Measurements from ENCODE around the gene GULP1. TPM values are rescaled to one million over a fixed set of nuclear protein-coding genes. Genes with fewer than 3 reads are reported as not detected.
"Not testable (repeated sequence)": the region's sequence is repeated elsewhere in the genome, so short reads cannot be mapped to it uniquely, and the experiment has no call there.

The GULP1 gene
- total RNA-seq, 1 experiment from 2014 or later, result 18.5 TPM

- peak; percentile 54 for DNase-seq (ENCODE audit: low read depth)
These were observed 232.9 kb downstream of the GULP1 start for GRCh38 chr2:188524519-188525113.

DNA sequence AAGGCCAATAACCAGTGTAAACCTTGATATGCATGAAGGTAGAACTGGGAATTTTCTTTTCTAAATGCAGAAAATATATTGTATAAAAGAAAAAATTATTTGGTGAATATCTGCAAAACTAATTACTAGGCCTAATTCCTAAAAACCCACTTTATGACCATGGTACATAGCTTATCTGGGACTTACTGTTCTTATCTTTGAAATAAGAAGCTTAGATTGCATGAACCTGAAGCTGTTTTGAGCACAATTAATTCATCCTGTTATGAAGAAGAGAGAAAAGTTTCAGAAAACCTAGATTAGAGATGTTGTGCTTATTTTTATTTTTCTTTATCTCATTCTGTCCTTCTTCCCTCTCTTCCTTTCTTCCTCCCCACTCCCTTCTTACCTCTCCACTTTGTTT lies 235.0 kb downstream of the GULP1 start:
- DNase-seq (ENCODE audit: low read depth), result no peak

DNA sequence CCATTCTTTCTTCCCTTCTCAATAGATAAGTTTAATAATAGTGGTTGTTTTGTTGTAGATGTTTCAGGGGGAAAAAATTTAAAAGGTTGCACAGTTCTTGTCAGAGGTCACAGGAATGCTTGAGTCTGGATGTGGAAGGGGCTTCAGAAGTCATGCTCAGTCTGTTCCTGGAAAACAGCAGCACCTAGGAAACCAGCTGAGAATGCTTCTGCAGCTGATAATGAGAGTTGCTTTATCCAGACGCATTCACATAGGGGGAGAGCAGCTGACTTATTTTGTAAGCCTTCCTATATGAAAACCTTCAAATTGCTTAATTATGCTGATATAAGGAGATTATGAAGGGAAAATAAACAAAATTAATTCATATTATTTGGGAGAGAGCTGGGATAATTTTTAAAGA lies 235.5 kb downstream of the GULP1 start:
- no peak for DNase-seq (ENCODE audit: low read depth)

DNA sequence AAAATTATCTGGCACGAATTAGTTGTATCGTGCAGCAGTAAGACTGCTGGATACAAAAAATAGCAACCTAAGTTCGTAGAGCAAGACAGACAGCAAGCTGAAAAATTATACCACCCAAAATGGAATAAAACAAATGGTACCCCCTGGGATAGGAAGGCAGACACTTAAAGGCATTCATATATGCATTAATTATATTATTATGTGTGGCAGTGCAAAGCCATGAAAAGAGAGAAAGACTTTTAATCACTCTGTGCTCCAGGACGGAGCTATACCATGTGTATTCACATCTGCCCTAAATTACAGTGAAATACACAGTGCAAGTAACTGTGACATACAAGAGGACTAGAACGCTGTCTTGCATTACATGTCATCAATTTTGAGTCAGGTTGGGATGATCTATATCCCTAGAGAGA lies 235.9 kb downstream of the GULP1 start:
- DNase-seq (ENCODE audit: low read depth), result no peak

GRCh38 chr2:188529710-188530109 lies 238.0 kb downstream of the GULP1 start:
- no peak for DNase-seq (ENCODE audit: low read depth)

GRCh38 chr2:188534875-188535274 lies 243.2 kb downstream of the GULP1 start:
- no peak for DNase-seq (ENCODE audit: low read depth)

GRCh38 chr2:188551671-188552070 lies 260.0 kb downstream of the GULP1 start:
- no peak for DNase-seq (ENCODE audit: low read depth)

GRCh38 chr2:188557081-188557480 lies 265.4 kb downstream of the GULP1 start:
- DNase-seq (ENCODE audit: low read depth), result no peak

- DNase-seq (ENCODE audit: low read depth), result not testable (repeated sequence)
These were observed 267.8 kb downstream of the GULP1 start for GRCh38 chr2:188559455-188559854.

DNA sequence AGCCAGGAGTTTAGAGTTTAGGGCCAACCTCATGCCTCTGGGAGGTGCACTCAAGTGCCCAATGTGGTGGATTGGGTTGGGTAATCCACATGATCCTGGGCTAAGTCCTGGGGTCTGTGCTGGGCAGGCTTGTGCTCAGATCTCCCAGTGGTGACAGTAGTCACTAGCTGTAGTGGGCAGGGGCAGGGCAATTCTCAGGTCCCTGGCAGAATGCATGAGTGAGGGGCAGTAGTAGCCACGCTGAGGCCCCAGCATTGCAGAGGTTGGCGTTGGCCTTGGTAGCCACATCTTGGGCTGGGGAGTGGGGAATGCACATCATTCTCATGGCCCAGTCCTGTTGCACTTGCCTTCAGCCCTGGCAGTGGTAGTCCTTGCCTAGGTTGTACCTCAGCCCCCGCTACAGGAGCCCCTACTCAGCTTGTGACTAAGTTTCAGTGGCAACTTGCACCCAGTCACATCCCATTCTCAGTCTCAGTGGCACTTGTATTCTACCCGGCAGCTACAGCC lies 269.9 kb downstream of the GULP1 start:
- no peak for DNase-seq (ENCODE audit: low read depth)

DNA sequence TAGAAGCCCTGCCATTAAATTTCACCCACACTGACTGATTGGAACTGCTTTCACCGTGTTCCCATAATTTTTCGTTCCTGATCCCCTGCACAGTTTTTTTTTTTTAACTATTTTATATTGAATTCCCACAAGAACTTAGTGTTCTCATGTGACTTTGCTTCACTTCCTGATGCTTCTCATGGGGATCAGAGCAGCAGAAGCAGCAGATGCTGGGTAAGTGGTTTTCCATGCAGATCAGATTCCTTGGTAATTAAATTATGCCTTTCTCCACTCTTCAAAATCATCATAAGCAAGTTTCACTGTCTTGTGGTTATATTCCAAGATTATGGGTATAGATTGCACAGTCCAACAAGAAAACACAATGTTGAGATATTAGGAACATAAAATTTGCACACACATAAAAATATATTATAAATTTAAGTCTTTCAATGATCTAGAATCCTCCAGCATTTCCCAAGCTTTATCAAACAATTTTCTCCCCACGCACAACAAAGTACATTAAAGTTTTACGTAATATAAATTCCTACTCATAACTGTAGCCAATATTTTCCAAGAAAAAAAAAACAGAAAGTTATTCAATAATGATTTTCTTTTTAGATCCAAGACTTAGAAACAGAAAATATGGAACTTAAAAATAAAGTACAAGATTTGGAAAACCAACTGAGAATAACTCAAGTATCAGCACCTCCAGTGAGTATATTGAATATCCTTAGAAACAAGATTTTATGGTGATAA lies 277.9 kb downstream of the GULP1 start:
- DNase-seq (ENCODE audit: low read depth), result no peak

GRCh38 chr2:188570370-188570769 lies 278.7 kb downstream of the GULP1 start:
- DNase-seq (ENCODE audit: low read depth), result no peak

DNA sequence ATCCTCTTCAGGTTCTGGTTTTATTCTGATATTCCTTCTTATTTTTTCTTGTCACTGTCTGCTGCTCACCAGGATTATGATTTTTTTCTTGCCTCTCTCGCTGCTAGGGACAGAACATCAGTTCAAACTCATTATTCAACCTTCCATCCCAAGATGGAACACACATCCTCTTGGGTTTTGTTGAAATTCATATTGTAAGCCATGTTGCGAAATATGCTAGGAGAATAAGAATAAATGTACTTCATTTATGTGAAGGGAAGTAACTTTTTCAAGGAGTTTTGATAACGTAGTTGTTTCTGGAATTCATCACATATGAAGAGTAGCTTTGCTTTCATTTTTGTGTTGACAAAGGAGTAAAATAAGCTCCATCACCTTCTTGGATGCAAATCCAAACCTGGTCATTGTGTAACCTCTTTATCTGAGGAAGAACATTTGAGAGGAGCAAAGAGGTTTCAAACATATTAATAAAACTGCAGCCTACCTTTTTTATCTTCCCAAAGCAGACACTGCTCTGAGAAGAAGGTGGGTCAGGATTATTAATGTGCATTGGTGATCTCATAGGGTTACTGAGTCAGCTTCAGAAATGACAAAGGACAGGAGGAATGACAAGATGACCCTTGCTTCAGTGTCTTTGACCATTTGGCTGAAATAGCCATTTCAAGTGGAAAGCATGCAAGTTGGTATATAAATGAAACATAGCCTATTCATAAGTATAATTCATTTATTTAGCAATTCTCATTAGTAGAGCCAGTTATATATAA lies 280.0 kb downstream of the GULP1 start:
- DNase-seq (ENCODE audit: low read depth), result no peak

GRCh38 chr2:188572592-188572991 lies 280.9 kb downstream of the GULP1 start:
- DNase-seq (ENCODE audit: low read depth), result no peak

- no peak for DNase-seq (ENCODE audit: low read depth)
These were observed 281.8 kb downstream of the GULP1 start for GRCh38 chr2:188573453-188573852.

DNA sequence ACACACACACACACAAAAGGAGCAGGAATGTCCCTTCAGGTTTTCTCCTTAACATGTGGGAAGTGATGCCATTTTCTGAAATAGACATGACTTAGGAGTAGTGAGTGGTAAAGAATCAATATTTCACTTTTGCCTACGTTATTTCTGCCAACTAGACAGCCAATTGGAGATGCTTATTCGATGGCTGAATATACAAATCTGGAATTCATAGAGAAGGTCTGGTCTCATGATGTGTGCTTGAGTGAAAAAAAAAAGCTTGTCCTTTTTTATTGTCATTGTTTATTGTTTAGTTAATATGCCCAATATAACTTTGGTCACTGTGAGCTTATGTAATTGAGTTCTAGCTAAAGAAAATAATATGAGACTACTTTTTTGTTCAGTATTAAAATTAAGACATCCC lies 284.3 kb downstream of the GULP1 start:
- no peak for DNase-seq (ENCODE audit: low read depth)

DNA sequence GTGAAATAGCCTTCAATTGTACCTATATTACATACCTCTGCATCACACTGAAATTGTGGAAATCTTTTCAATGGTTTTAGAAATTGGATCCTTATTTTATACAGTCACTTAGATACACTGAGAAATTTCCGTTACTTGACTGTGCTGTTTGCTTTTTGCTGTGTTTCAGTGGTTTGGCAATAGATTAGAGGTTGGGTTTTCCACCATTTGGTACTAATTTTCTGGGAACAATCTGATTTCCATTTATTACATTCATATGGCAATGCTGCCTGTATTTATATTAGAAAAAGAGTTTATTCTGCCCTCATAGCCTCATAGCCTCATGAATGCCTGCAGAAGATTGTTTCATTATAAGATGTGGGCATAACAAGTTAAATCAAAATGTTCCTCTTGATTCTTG lies 285.0 kb downstream of the GULP1 start:
- no peak for DNase-seq (ENCODE audit: low read depth)

- no peak for DNase-seq (ENCODE audit: low read depth)
These were observed 285.6 kb downstream of the GULP1 start for GRCh38 chr2:188577231-188577630.

DNA sequence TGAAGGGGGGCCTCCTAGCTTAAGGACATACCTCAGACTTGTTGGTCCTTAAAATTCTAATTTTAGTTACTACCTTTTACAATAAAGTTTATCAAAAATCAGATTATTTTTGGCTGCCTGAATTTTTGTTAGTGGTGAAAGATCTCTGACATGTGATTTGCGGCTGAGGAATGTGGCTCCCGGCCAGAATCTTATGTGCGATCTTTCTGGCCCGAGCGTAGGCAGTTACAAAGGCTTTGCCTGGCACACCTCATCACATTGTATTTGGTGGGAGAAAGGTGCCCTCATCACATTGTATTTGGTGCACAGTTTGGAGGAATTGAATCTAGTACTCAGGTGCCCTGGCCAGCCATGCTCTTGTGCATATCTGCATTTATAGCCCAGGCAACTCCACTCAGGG lies 289.1 kb downstream of the GULP1 start:
- no peak for DNase-seq (ENCODE audit: low read depth)

DNA sequence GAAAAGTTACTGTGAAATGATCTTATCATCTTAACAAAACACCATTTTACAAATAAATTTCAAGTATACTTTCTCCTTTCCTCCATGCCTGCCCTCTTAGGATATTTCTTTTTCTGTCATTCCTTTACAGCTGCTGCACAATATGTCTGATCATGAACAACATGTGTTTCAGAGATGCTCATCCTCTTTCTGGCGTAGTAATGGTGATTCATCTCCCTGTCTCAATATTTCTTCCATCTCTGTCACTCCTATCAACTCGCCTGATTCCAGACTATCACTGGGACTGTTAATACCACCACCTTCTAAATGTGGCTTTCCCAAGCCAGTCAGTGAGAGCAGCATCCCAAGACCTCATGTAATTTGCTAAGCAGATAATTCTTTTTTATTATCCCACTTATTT lies 290.5 kb downstream of the GULP1 start:
- no peak for DNase-seq (ENCODE audit: low read depth)

- DNase-seq (ENCODE audit: low read depth), result no peak
These were observed 296.6 kb downstream of the GULP1 start for GRCh38 chr2:188588235-188588634.

DNA sequence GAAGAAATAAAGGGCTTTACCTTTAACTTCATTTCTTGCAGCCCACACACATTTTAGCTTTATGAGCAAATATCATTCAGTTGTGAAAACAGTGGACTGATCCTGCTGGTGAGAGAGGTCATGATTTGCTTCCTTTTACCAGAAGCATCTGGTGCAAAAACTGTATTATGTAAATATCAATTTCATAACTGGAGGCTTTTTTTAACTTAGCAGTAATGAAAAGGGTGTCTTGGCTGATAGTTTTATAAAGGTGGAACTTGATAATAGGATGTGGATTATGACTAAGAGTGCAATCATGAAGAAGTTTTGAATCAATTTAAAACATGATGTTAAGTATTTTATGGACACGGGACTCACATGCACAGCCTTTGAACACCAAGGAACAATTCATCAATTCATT lies 304.4 kb downstream of the GULP1 start:
- no peak for DNase-seq (ENCODE audit: low read depth)
